Fibroblast of villous mesenchyme (primary cell): ENCODE measurements around the gene SPTSSA. TPM values are rescaled to one million over a fixed set of nuclear protein-coding genes. Genes with fewer than 3 reads are reported as not detected.
"Not testable (repeated sequence)": the region's sequence is repeated elsewhere in the genome, so short reads cannot be mapped to it uniquely, and the experiment has no call there.

Experiments
- DNase-seq: peaks from one replicate; pipeline ENCODE4 v3.0.0-alpha.2; 2010; ENCODE audit warnings: low read depth
- H3K4me3 ChIP-seq: 2 replicates; pipeline ENCODE4 v1.5.1; 2011; ENCODE audit warnings: low read depth, mild to moderate bottlenecking, low read length
- total RNA-seq: library from RNA; depleted of rRNA; stranded (reverse); fragments of >200 nt; gene quantifications from 2 replicates; pipeline ENCODE4 v1.2.3, GENCODE V29; 2012
- TF ChIP-seq, protein P1 (sequence below): IDR thresholded peaks from 2 replicates; pipeline ENCODE4 v1.5.1; 2012; ENCODE audit warnings: low read depth, mild to moderate bottlenecking, low read length; ENCODE audit not compliant: insufficient read depth

SPTSSA gene
- total RNA-seq, 1 donor: 18.6 TPM

DNA sequence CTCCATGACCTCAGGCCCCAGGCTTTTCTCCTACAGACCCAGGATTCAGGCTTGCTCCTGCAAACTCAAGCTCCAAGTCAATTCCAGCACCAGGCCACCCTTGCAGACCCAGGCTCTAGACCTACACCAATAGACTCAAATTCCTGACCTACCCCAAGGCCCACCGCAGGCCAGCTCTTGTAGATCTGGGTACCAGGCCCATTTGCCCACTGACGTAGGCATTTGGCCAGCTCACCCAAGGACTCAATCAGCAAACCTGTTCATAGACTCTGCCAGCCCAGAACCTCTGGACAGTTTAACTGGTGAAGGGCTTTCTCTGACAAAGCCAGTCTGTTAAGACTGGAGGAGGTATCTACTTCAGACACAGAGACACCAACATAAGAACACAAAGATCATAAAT, 52.3 kb downstream of the SPTSSA start:
- DNase-seq: no peak
- TF ChIP-seq, protein P1, sequence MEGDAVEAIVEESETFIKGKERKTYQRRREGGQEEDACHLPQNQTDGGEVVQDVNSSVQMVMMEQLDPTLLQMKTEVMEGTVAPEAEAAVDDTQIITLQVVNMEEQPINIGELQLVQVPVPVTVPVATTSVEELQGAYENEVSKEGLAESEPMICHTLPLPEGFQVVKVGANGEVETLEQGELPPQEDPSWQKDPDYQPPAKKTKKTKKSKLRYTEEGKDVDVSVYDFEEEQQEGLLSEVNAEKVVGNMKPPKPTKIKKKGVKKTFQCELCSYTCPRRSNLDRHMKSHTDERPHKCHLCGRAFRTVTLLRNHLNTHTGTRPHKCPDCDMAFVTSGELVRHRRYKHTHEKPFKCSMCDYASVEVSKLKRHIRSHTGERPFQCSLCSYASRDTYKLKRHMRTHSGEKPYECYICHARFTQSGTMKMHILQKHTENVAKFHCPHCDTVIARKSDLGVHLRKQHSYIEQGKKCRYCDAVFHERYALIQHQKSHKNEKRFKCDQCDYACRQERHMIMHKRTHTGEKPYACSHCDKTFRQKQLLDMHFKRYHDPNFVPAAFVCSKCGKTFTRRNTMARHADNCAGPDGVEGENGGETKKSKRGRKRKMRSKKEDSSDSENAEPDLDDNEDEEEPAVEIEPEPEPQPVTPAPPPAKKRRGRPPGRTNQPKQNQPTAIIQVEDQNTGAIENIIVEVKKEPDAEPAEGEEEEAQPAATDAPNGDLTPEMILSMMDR: no peak
- H3K4me3 ChIP-seq: no peak overlapping the region

DNA sequence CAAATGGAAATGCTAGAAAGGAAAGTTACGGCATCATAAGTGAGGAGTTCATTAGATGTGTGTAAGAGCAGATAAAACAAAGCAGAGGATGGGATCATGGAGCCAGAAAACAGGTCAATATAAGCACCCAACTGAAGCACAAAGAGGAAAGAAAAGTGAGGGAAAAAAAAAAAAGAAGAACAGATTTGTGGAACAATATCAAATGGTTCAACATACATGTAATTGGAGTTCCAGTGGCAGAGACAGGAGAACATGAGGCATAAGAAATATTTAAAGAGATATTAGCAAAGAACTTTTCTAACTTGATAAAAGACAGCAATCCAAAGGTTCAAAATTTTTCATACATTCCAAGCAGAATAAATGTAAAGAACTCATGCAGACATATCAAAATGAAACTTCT, 54.1 kb downstream of the SPTSSA start:
- H3K4me3 ChIP-seq: no peak overlapping the region
- TF ChIP-seq, protein P1: no peak
- DNase-seq: no peak

DNA sequence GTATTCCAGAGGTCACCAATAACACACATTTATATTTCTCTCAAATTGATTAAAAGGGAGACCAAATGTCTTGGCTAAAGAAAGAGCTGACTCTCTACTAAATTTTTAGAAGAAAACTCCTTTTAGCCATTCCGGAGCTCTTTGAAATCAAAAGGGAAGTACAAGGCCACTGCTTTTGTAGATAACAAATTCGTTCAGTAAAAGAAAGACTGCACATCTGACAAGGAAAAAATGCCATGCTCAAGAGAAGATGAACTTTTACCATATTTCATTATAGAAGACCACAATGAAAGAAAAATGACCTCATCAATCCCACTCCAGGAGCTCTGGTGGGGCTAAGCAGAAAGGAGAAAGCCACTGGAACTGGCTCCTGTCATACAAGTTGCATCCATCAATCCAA, 57.6 kb downstream of the SPTSSA start:
- TF ChIP-seq, protein P1: no peak
- H3K4me3 ChIP-seq: no peak overlapping the region
- DNase-seq: no peak

DNA sequence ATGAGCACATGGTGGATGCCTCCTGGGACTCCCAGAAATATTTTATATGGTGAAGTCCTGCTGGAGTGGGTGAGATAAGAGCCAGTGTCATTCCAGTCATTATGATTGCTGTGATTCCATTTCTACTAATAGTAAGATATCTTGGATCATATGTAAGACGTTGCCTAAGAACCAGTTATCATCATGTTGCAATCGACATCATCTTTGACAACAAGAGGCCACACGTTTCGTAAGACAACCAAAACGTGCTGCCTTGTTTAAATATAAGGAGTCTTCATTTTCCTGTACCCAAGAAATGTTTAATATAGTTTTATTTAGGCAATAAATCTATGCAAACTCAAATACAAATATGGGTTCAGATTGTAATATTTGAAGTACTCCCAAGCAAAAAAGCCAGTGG, 58.4 kb downstream of the SPTSSA start:
- H3K4me3 ChIP-seq: no peak overlapping the region
- DNase-seq: peak; percentile 19

DNA sequence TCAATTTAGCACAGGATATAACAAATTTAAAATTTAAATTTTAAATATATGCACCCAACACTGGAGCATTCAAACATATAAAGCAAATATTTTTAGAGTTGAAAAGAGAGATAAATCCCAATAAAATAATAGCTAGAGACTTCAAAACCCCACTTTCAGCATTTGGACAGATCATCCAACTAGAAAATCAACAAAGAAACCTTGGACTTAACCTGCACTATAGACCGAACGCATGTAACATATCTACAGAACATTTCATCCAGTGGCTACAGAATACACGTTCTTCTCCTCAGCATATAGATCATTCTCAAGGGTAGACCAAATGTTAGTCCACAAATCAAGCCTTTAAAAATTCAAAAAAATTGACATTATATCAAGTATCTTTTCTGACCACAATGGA, 64.0 kb downstream of the SPTSSA start:
- TF ChIP-seq, protein P1: no peak
- DNase-seq: no peak
- H3K4me3 ChIP-seq: no peak overlapping the region

More for the DNA sequence above, 58.4 kb downstream of the SPTSSA start:
- TF ChIP-seq, protein P1: no peak

DNA sequence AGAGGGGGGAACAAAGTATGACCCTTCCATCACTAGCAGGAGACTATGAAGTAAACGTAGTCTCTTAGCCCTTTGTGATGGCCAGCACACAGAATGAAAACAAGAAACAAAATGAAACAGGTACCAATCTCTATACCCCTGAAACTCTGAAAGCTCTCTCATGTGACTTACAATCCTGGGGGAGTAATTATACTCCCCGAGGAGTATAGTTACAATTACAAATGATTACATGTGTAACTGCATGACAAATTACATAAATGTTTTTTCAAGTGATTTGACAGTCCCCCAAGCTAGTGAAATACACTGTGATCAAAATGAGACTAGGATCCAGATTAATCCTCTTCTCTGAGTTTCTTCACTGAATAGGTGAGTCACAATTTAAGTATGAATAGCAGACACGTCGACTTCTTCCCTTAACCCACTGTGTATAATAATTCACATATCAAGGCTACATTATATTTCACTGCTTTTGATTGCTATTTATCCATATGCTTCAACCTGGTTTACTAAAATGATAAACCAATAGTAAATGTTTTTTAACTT, 74.0 kb downstream of the SPTSSA start:
- TF ChIP-seq, protein P1: no peak
- DNase-seq: no peak
- H3K4me3 ChIP-seq: no peak overlapping the region

DNA sequence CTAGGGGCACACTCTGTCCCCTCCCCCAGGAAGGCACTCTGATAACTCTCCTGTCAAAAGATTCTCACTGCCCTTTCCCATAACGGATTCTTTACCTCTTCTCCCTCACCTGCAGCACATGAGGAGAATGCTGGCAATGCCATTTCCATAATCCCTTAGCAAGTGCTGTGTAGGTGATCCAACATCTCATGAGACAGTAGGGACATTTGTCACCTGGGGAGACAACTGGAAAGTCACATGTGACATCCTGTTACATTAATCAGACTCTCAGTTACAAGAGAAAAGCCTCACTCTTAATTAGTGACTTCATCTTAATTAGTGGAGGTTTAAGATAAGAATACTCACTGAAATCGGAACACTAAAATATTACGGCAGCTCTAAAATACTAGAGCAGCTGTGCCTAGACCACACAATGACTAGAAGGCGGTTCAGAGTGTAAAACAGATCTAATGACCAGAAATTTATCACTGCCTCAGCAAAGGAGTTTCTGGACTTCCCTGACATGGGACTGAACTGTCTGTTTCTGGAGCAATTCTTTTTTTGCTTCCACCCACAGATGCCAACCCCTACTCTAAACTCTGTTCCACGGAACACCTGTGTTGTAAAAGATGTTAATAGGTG, 75.1 kb downstream of the SPTSSA start:
- DNase-seq: no peak
- TF ChIP-seq, protein P1: no peak

DNA sequence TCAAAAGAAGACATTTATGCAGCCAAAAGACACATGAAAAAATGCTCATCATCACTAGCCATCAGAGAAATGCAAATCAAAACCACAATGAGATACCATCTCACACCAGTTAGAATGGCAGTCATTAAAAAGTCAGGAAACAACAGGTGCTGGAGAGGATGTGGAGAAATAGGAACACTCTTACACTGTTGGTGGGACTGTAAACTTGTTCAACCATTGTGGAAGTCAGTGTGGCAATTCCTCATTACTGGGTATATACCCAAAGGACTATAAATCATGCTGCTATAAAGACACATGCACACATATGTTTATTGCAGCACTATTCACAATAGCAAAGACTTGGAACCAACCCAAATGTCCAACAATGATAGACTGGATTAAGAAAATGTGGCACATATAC, 76.2 kb downstream of the SPTSSA start:
- DNase-seq, H3K4me3 ChIP-seq: not testable (repeated sequence)

More for the DNA sequence above, 75.1 kb downstream of the SPTSSA start:
- no peak overlapping the region for H3K4me3 ChIP-seq
